NB4 (cell line): Measurements from ENCODE around the gene FOXL1.

Source experiments
- CTCF ChIP-seq: IDR thresholded peaks from one replicate; pipeline ENCODE4 v1.5.1; 2012; ENCODE audit warnings: low read depth, low read length
- POLR2A ChIP-seq: IDR thresholded peaks from 2 replicates; pipeline ENCODE4 v1.6.1; 2011; ENCODE audit warnings: mild to moderate bottlenecking; ENCODE audit not compliant: insufficient read length; ENCODE audit errors: extremely low read depth
- TF ChIP-seq, protein P1 (sequence below): IDR thresholded peaks from 2 replicates; pipeline ENCODE4 v1.6.1; 2011; ENCODE audit warnings: low read depth, low read length

DNA sequence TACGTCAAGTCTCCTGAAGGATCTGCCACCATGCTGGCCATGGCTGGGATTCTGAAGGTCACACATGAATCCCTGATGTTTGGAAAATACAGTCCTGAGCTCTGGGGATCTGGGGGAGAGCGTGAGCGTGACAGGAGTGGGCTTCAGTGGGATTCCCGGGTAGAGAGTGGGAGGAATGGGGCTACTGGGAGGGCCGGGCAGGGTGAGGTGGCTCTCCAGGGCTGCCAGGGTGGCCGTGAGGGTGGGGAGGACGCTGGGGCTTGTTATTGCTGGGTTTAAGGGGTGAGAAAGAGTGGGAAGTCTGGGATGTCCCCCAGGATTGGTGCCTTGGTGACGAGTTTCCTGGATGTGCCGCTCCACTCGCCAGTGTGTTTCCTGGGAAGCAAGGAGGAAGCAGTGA is 31.3 kb downstream of the FOXL1 start:
- TF ChIP-seq CTCF (no peak), POLR2A (no peak)
- TF ChIP-seq, protein P1, sequence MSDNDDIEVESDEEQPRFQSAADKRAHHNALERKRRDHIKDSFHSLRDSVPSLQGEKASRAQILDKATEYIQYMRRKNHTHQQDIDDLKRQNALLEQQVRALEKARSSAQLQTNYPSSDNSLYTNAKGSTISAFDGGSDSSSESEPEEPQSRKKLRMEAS = no peak
